Fibroblast of mammary gland (primary cell): ENCODE results near the gene SLC22A12.
A peak's percentile ranks its signal among the peaks of the same experiment; 100 is the strongest.

ENCODE experiments used
- DNase-seq: peaks from one replicate; pipeline ENCODE4 v3.0.0-alpha.2; 2010; ENCODE audit warnings: low read depth
- H3K4me3 ChIP-seq: 2 replicates; pipeline ENCODE4 v1.5.1; 2011; ENCODE audit warnings: low read depth, mild to moderate bottlenecking, low read length, moderate library complexity; ENCODE audit not compliant: control insufficient read depth
- TF ChIP-seq, protein P1 (sequence below): conservative IDR thresholded peaks from 2 replicates; pipeline ENCODE4 v1.5.1; 2011; ENCODE audit warnings: low read depth, low read length, inconsistent platforms; ENCODE audit not compliant: control insufficient read depth, insufficient read depth

SLC22A12 gene

GRCh38 chr11:64590763-64591221 lies at the start of gene SLC22A12:
Gene SLC22A12 (plus strand): TSS chr11:64591220. CDS start chr11:64591557, 337 bp downstream.
- no peak for DNase-seq
- TF ChIP-seq, protein P1, sequence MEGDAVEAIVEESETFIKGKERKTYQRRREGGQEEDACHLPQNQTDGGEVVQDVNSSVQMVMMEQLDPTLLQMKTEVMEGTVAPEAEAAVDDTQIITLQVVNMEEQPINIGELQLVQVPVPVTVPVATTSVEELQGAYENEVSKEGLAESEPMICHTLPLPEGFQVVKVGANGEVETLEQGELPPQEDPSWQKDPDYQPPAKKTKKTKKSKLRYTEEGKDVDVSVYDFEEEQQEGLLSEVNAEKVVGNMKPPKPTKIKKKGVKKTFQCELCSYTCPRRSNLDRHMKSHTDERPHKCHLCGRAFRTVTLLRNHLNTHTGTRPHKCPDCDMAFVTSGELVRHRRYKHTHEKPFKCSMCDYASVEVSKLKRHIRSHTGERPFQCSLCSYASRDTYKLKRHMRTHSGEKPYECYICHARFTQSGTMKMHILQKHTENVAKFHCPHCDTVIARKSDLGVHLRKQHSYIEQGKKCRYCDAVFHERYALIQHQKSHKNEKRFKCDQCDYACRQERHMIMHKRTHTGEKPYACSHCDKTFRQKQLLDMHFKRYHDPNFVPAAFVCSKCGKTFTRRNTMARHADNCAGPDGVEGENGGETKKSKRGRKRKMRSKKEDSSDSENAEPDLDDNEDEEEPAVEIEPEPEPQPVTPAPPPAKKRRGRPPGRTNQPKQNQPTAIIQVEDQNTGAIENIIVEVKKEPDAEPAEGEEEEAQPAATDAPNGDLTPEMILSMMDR = no peak
- no peak within 1 kb of the TSS for H3K4me3 ChIP-seq

- no peak overlapping the region for H3K4me3 ChIP-seq
- TF ChIP-seq, protein P1 = no peak
- no peak for DNase-seq
Measured at GRCh38 chr11:64542172-64543125, 48.6 kb upstream of the SLC22A12 start.

DNA sequence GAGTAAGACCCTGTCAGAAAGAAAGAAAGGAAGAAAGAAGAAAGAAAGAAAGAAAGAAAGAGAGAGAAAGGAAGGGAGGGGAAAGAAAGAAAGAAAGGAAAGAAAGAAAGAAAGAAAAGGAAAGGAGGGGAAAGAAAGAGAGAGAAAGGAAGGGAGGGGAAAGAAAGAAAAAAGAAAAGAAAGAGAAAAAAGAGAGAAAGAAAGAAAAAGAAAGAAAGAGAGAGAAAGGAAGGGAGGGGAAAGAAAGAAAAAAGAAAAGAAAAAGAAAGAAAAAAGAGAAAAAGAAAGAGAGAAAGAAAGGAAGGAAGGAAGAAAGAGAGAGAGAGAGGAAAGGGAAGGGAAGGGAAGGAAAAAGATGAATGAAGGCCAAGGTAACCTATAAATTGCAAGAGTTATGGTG lies 47.2 kb upstream of the SLC22A12 start:
- TF ChIP-seq, protein P1 = no peak
- no peak for DNase-seq
- no peak overlapping the region for H3K4me3 ChIP-seq

DNA sequence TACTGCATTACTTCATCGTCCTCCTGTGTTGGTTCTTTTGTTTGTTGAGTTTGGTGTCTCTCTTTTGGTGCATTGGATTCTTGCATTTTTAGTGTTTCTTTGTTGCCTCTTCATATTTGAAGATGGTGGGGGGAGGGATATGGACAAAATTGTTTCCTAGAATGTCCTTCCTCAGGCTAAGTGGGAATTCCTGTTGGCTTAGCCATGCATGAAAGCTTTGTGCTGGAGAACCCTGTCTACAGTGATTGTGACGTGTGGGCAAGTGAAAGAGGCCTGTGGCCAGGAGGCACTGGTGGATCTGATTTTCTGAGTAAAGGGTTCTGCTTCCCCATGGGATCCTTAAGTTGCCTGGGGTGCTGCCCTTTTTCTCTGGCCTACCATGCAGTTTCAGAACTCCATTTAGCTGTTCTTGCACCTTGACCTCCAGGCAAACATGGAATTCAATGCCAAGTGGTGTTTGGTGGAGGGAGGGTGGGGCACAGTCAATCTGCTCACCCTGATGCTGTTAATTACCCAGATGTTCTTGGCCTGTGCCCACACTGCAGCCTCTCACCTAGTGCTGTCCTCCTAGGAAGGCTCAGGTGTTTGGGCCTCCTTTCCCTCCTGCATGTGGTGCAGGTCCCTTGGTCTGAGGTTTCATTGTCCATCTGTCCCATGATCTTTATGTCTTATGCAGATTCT lies 46.3 kb upstream of the SLC22A12 start:
- no peak for DNase-seq
- no peak overlapping the region for H3K4me3 ChIP-seq
- TF ChIP-seq, protein P1 = no peak

GRCh38 chr11:64545619-64546018 lies 45.4 kb upstream of the SLC22A12 start:
- TF ChIP-seq, protein P1 = no peak
- DNase-seq = peak; percentile 79

GRCh38 chr11:64546176-64546575 lies 44.8 kb upstream of the SLC22A12 start:
- TF ChIP-seq, protein P1 = no peak
- DNase-seq = no peak
- H3K4me3 ChIP-seq = no peak overlapping the region

More at GRCh38 chr11:64545619-64546018, 45.4 kb upstream of the SLC22A12 start:
- no peak overlapping the region for H3K4me3 ChIP-seq
